KMS-11 (cell line): ENCODE data around the gene CHIT1.

Experiments used
- H2AFZ ChIP-seq: fragments of 200-600 bp; sonication (generic); 2 replicates; pipeline ENCODE4 v1.6.1; 2016; ENCODE audit warnings: antibody characterized with exemption, mixed run types, low read depth
- H3K27ac ChIP-seq: fragments of 200-600 bp; sonication (generic); 2 replicates; pipeline ENCODE4 v1.6.1; 2016; ENCODE audit warnings: mild to moderate bottlenecking, mixed run types
- H3K27me3 ChIP-seq: fragments of 200-600 bp; sonication (generic); 2 replicates; pipeline ENCODE4 v1.6.1; 2017; ENCODE audit warnings: mild to moderate bottlenecking, low read depth, mixed run types, moderate library complexity; ENCODE audit not compliant: insufficient read depth
- H3K36me3 ChIP-seq: fragments of 200-600 bp; sonication (generic); 2 replicates; pipeline ENCODE4 v1.6.1; 2017; ENCODE audit warnings: mild to moderate bottlenecking, mixed run types; ENCODE audit not compliant: insufficient read depth
- H3K4me1 ChIP-seq: fragments of 200-600 bp; sonication (generic); 2 replicates; pipeline ENCODE4 v1.6.1; 2016; ENCODE audit warnings: mild to moderate bottlenecking, low read depth, mixed run types; ENCODE audit not compliant: poor library complexity, severe bottlenecking
- H3K4me2 ChIP-seq: fragments of 200-600 bp; sonication (generic); 2 replicates; pipeline ENCODE4 v1.7.0; 2016; ENCODE audit warnings: mild to moderate bottlenecking, mixed run types
- H3K4me3 ChIP-seq: fragments of 200-600 bp; sonication (generic); IDR thresholded peaks from 2 replicates; pipeline ENCODE4 v1.6.1; 2017; ENCODE audit warnings: low read depth, low read length, mixed read lengths; ENCODE audit not compliant: insufficient read depth
- H3K79me2 ChIP-seq: fragments of 200-600 bp; sonication (generic); 2 replicates; pipeline ENCODE4 v1.6.1; 2016; ENCODE audit warnings: low read depth, mixed run types; ENCODE audit not compliant: insufficient read depth
- H3K9ac ChIP-seq: fragments of 200-600 bp; sonication (generic); 2 replicates; pipeline ENCODE4 v1.6.1; 2016; ENCODE audit warnings: mild to moderate bottlenecking, mixed run types
- H4K20me1 ChIP-seq: fragments of 200-600 bp; sonication (generic); 2 replicates; pipeline ENCODE4 v1.6.1; 2016; ENCODE audit warnings: mild to moderate bottlenecking, mixed run types; ENCODE audit not compliant: insufficient read depth
- CTCF ChIP-seq: fragments of 200-600 bp; sonication (generic); conservative IDR thresholded peaks from 2 replicates; pipeline ENCODE4 v1.6.1; 2017; ENCODE audit warnings: low read depth, mild to moderate bottlenecking, antibody characterized with exemption, low read length, moderate library complexity, mixed read lengths

Gene CHIT1

GRCh38 chr1:203199816-203200571 lies 29.5 kb downstream of the CHIT1 start:
- Histone ChIP-seq H3K27me3 (no peaks in the 10 kb centered on the region), H2AFZ (no peak overlapping the region), H3K9ac (no peak overlapping the region), H3K4me1 (no peaks in the 10 kb centered on the region), H3K4me3 (no peak overlapping the region), H3K36me3 (no peaks in the 10 kb centered on the region), H3K27ac (no peak overlapping the region), H4K20me1 (no peaks in the 10 kb centered on the region), H3K79me2 (no peaks in the 10 kb centered on the region), H3K4me2 (no peak overlapping the region)
- no peak for TF ChIP-seq CTCF

GRCh38 chr1:203199481-203199815 lies 30.0 kb downstream of the CHIT1 start:
- no peak overlapping the region for H3K4me3 ChIP-seq
- no peaks in the 10 kb centered on the region for H4K20me1 ChIP-seq
- no peak overlapping the region for H3K27ac ChIP-seq
- no peaks in the 10 kb centered on the region for H3K36me3 ChIP-seq
- H3K27me3 ChIP-seq = no peaks in the 10 kb centered on the region
- no peak for TF ChIP-seq CTCF
- no peak overlapping the region for H3K9ac ChIP-seq
- no peak overlapping the region for H3K4me2 ChIP-seq
- H3K79me2 ChIP-seq = no peaks in the 10 kb centered on the region
- H3K4me1 ChIP-seq = no peaks in the 10 kb centered on the region
- H2AFZ ChIP-seq = no peak overlapping the region

DNA sequence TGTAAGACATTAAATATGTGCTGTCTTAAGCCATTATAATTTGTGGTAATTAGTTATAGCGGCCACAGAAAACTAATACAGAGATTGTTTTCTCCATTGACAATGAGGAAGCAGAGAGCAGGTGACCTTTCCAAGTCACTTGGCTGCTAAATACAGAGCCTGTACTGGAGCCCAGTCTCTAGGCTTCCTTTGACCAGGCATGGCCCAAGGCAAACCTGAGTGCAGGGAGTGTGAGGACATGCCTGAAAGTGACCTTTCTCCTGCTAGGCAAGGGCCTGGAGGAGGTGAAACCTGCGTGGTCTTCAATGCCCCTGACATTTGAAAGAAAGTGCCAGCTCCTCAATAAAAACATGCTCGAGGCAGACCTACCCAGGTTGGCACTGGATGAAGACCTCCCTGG lies 30.5 kb downstream of the CHIT1 start:
- H4K20me1 ChIP-seq = no peaks in the 10 kb centered on the region
- no peaks in the 10 kb centered on the region for H3K79me2 ChIP-seq
- TF ChIP-seq CTCF = no peak
- H3K4me2 ChIP-seq = no peak overlapping the region
- H3K27ac ChIP-seq = no peak overlapping the region
- H3K9ac ChIP-seq = no peak overlapping the region
- no peak overlapping the region for H2AFZ ChIP-seq
- H3K36me3 ChIP-seq = no peaks in the 10 kb centered on the region
- no peak overlapping the region for H3K4me3 ChIP-seq
- no peaks in the 10 kb centered on the region for H3K4me1 ChIP-seq
- H3K27me3 ChIP-seq = no peaks in the 10 kb centered on the region

GRCh38 chr1:203197625-203198024 lies 31.8 kb downstream of the CHIT1 start:
- no peaks in the 10 kb centered on the region for H3K79me2 ChIP-seq
- no peaks in the 10 kb centered on the region for H3K27me3 ChIP-seq
- no peak overlapping the region for H3K4me3 ChIP-seq
- no peak overlapping the region for H3K9ac ChIP-seq
- no peak overlapping the region for H2AFZ ChIP-seq
- H3K4me2 ChIP-seq = no peak overlapping the region
- TF ChIP-seq CTCF = no peak
- no peak overlapping the region for H3K27ac ChIP-seq
- H3K4me1 ChIP-seq = no peaks in the 10 kb centered on the region
- H4K20me1 ChIP-seq = no peaks in the 10 kb centered on the region
- H3K36me3 ChIP-seq = no peaks in the 10 kb centered on the region
